UCSD-AML1 (cell line): ENCODE measurements around the gene ZNF417.
"Not testable (repeated sequence)": the region's sequence is repeated elsewhere in the genome, so short reads cannot be mapped to it uniquely, and the experiment has no call there.

ENCODE experiments used
- DNase-seq: peaks from one replicate; lab custom pipeline; 2025; ENCODE audit not compliant: unreplicated experiment; lab: John Stamatoyannopoulos, UW

The ZNF417 gene

GRCh38 chr19:57888107-57888559 lies 28.3 kb downstream of the ZNF417 start:
- DNase-seq = no peak

- DNase-seq = no peak
Observed at GRCh38 chr19:57887195-57887941, 29.0 kb downstream of the ZNF417 start.

GRCh38 chr19:57886046-57886445 lies 30.3 kb downstream of the ZNF417 start:
- no peak for DNase-seq

DNA sequence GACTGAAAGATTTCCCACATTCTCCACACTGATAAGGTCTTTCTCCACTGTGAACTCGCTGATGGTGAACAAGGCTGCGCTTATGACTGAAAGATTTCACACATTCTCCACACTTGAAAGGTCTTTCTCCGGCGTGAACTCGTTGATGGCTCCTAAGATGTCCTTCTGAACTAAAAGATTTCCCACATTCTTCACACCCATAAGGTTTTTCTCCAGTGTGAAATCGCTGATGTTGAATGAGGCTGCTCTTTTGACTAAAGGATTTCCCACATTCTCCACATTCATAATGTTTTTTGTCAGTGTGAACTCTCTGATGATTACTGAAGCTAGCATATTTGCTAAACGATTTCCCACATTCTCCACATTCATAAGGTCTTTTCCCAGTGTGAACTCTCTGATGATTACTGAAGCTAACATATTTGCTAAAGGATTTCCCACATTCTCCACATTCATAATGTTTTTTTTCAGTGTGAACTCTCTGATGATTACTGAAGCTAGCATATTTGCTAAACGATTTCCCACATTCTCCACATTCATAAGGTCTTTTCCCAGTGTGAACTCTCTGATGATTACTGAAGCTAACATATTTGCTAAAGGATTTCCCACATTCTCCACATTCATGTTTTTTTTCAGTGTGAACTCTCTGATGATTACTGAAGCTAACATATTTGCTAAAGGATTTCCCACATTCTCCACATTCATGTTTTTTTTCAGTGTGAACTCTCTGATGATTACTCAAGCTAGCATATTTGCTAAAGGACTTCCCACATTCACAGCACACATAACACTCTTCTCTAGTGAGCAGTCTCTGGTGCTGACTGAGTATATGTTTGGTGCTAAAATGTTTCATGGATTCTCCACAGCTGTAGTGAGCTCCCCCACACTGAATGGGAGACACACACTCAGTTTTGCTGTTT lies 42.3 kb downstream of the ZNF417 start:
- DNase-seq = not testable (repeated sequence)

DNA sequence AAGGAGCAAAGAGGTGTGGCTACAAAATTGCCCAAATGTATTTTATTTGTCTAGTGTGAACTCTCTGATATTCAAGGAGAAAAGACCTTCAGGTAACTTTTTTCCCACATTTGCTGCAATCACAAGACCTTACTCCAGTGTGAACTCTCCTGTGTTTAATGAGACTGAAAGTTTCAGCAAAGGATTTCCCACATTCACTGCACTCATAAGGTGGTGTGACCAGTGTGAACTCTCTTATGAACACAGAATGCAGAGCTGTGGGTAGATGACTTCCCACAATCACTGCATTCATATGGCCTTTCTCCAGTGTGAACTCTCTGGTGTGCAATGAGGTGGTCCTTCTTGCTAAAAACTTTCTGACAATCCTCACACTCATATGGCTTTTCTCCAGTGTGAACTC lies 43.9 kb downstream of the ZNF417 start:
- DNase-seq = no peak

DNA sequence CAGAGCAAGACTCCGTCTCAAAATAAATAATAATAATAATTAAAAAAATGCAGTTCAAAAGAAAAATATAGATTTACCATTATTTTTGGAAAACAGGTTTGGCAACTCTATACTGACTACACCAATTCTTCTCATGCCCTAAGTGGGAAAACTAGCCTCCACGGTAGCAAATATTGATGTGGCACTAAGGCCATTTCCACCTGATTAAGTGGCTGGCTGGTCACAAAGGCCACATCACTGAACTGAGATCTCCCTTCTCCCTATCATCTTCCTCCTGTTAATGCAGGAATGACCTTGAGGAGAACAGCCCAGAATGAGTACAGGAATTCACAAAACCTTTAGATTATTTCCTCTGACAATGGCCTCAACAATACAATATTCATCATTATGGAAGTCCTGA lies 46.2 kb downstream of the ZNF417 start:
- DNase-seq = no peak

GRCh38 chr19:57869655-57870054 lies 46.7 kb downstream of the ZNF417 start:
- not testable (repeated sequence) for DNase-seq

DNA sequence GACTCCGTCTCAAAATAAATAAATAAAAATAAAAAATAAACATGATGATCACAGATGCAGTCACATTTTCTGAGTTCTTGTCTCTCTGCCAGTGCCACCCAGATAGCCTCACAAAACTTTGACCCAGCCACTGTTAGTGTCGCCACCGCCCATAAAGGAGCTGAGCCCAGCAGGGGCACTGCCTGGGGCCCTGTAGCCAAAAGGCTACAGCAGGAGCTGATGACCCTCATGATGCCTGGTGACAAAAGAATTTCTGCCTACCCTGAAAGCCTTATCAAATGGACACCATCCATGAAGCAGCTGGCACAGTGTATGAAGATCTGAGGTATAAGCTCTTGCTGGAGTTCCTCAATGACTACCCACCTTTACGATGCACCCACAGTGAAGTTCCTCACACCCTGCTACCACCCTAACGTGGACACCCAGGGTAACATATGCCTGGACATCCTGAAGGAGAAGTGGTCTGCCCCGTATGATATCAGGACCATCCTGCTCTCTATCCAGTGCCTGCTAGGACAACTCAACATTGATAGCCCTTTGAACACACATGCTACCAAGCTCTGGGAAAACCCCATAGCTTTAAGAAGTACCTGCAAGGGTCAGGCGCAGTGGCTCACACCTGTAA lies 48.4 kb downstream of the ZNF417 start:
- no peak for DNase-seq
